B cell (primary cell): Measurements from ENCODE around the gene ANKRD29. TPM values are rescaled to one million over a fixed set of nuclear protein-coding genes. Genes with fewer than 3 reads are reported as not detected.

ENCODE experiments used
- ATAC-seq: fragments of 200-7000 bp; cut with Tn5 transposase; one replicate; pipeline ENCODE4 v1.10.0; 2021; ENCODE audit warnings: low read depth, mild to moderate bottlenecking, moderate number of reproducible peaks, moderate library complexity
- CTCF ChIA-PET: fragments of 350-600 bp; sonication (Branson Sonifier 250); formaldehyde crosslinking; loops from one replicate; lab custom pipeline; 2021; ENCODE audit warnings: antibody characterized with exemption, inconsistent platforms; lab: Charles Lee
- POLR2A ChIA-PET: fragments of 350-600 bp; sonication (Branson Sonifier 250); formaldehyde crosslinking; loops from one replicate; lab custom pipeline; 2021; ENCODE audit warnings: antibody characterized with exemption; lab: Charles Lee
- DNase-seq: peaks from one replicate; pipeline ENCODE4 v3.0.0; 2013
- H2AFZ ChIP-seq: 2 replicates; pipeline ENCODE4 v1.6.1; 2012; ENCODE audit warnings: mild to moderate bottlenecking, low read depth, low read length; ENCODE audit not compliant: insufficient read depth, poor library complexity, severe bottlenecking
- H3K27ac ChIP-seq, 2 donors: 1 replicate in 1 of 2; 2 replicates in 1 of 2; pipeline ENCODE4 v1.5.1; 2012 to 2013; ENCODE audit warnings: low read length in 2 of 2, mild to moderate bottlenecking in 2 of 2, moderate library complexity in 1 of 2
- H3K27me3 ChIP-seq, 4 experiments: fragments of 200-600 bp in 1 of 4; sonication (generic) in 1 of 4; replicated peaks in 1 of 4; 1 replicate in 2 of 4; 2 replicates in 2 of 4; pipeline versions ENCODE4 v1.6.1 to v1.7.0; 2013 to 2016; ENCODE audit warnings: low read length in 3 of 4, mild to moderate bottlenecking in 2 of 4, mixed read lengths in 1 of 4, moderate library complexity in 1 of 4; ENCODE audit not compliant: insufficient read depth in 4 of 4, control insufficient read depth in 3 of 4; ENCODE audit errors: control extremely low read depth in 1 of 4
- H3K36me3 ChIP-seq, 2 experiments: replicated peaks in 1 of 2; 1 replicate in 1 of 2; 2 replicates in 1 of 2; pipeline versions ENCODE4 v1.6.1 to v1.7.1; 2013; ENCODE audit warnings: low read length in 1 of 2; ENCODE audit not compliant: insufficient read depth in 2 of 2, control insufficient read depth in 1 of 2; ENCODE audit errors: control extremely low read depth in 1 of 2, extremely low read depth in 1 of 2
- H3K4me1 ChIP-seq, 2 donors: fragments of 200-600 bp in 1 of 2; sonication (generic) in 1 of 2; 1 replicate in 1 of 2; 2 replicates in 1 of 2; pipeline versions ENCODE4 v1.5.1 to v1.6.1; 2013 to 2017; ENCODE audit warnings: low read length in 2 of 2; ENCODE audit not compliant: control insufficient read depth in 2 of 2, insufficient read depth in 2 of 2
- H3K4me2 ChIP-seq: replicated peaks from 2 replicates; pipeline ENCODE3; 2012; ENCODE audit warnings: mild to moderate bottlenecking, low read depth, low read length; ENCODE audit not compliant: poor library complexity, severe bottlenecking
- H3K4me3 ChIP-seq, 5 experiments: fragments of 200-600 bp in 1 of 5; sonication (generic) in 1 of 5; 1 replicate in 3 of 5; 2 replicates in 2 of 5; pipeline versions ENCODE4 v1.5.1 to v1.7.0; 2011 to 2016; ENCODE audit warnings: low read length in 4 of 5, mild to moderate bottlenecking in 4 of 5, low read depth in 2 of 5, control low read depth in 1 of 5, moderate library complexity in 1 of 5; ENCODE audit not compliant: insufficient read depth in 1 of 5; ENCODE audit errors: control extremely low read depth in 1 of 5, extremely low read depth in 1 of 5
- H3K79me2 ChIP-seq: fragments of 200-600 bp; sonication (generic); one replicate; pipeline ENCODE4 v1.6.0; 2016; ENCODE audit warnings: low read length; ENCODE audit not compliant: control insufficient read depth, insufficient read depth
- H3K9ac ChIP-seq: fragments of 200-600 bp; sonication (generic); 2 replicates; pipeline ENCODE4 v1.6.1; 2017; ENCODE audit warnings: mild to moderate bottlenecking, low read length, moderate library complexity
- H3K9me3 ChIP-seq, 3 donors: one replicate each; pipeline versions ENCODE4 v1.6.1 to v1.7.1; 2013; ENCODE audit warnings: low read length in 2 of 3; ENCODE audit not compliant: control insufficient read depth in 2 of 3, insufficient read depth in 1 of 3; ENCODE audit errors: control extremely low read depth in 1 of 3
- H4K20me1 ChIP-seq: 2 replicates; pipeline ENCODE4 v1.6.0; 2012; ENCODE audit warnings: mild to moderate bottlenecking, low read length; ENCODE audit not compliant: insufficient read depth, control insufficient read depth, poor library complexity, severe bottlenecking
- H3K27ac Mint-ChIP-seq: one replicate; pipeline ENCODE4 v1.8.0; 2021; ENCODE audit warnings: mixed read lengths
- H3K27me3 Mint-ChIP-seq: one replicate; pipeline ENCODE4 v1.8.0; 2021; ENCODE audit warnings: mixed read lengths
- H3K4me1 Mint-ChIP-seq: one replicate; pipeline ENCODE4 v1.8.0; 2021; ENCODE audit warnings: mixed read lengths
- H3K4me3 Mint-ChIP-seq: one replicate; pipeline ENCODE4 v1.8.0; 2021; ENCODE audit warnings: mixed read lengths
- H3K9me3 Mint-ChIP-seq: one replicate; pipeline ENCODE4 v1.8.0; 2022; ENCODE audit warnings: mixed read lengths; ENCODE audit not compliant: insufficient read depth
- CTCF ChIP-seq: fragments of 200-600 bp; IDR thresholded peaks from one replicate; pipeline ENCODE4 v1.8.0; 2022; ENCODE audit warnings: antibody characterized with exemption, mild to moderate bottlenecking
- EZH2 ChIP-seq: IDR thresholded peaks from 2 replicates; pipeline ENCODE4 v1.6.1; 2012; ENCODE audit warnings: borderline replicate concordance, low read depth, mild to moderate bottlenecking, moderate library complexity, low read length; ENCODE audit not compliant: insufficient read depth, poor library complexity, severe bottlenecking
- WGBS: methylation state at CpG from one replicate; pipeline ENCODE4 v1.1.5; 2013; ENCODE audit warnings: missing lambda C conversion rate; ENCODE audit not compliant: insufficient coverage; 5-methylcytosine and 5-hydroxymethylcytosine counted together
- intact Hi-C: fragments of 100-400 bp; cut with micrococcal nuclease; formaldehyde crosslinking; loops from one replicate; pipeline ENCODE4 v1.10.0; 2022
- polyA plus RNA-seq: library from polyadenylated mRNA; depleted of rRNA; stranded (reverse); fragments of >200 nt; gene quantifications from 2 replicates; pipeline ENCODE4 v1.2.3, GENCODE V29; 2012
- total RNA-seq, 2 donors: library from RNA; stranded (reverse); fragments of 120-200 nt in 1 of 2; gene quantifications; 1 replicate in 1 of 2; 2 replicates in 1 of 2; pipeline versions ENCODE4 v1.2.3 to v1.2.4, GENCODE V29; 2013 to 2022

Gene ANKRD29
- total and polyA plus RNA-seq, 2 donors (not counting 1 experiment from before 2014, with no cell fraction given), result not detected

- H3K9me3 ChIP-seq, result no peaks in the 10 kb centered on the region
- H2AFZ ChIP-seq, result no peak overlapping the region
- ChIA-PET POLR2A (no interaction called here), CTCF (no interaction called here)
- no peaks in the 10 kb centered on the region for H3K4me1 Mint-ChIP-seq
- H3K79me2 ChIP-seq, result no peaks in the 10 kb centered on the region
- TF ChIP-seq EZH2 (no peak), CTCF (no peak)
- H3K27me3 ChIP-seq, result peaks cover 0 to 15% (median 3%) of the 10 kb centered on the region in 4 experiments
- H3K4me3 Mint-ChIP-seq, result no peak overlapping the region
- no peak overlapping the region for H3K9ac ChIP-seq
- ATAC-seq (no peak), DNase-seq (no peak)
- no peaks in the 10 kb centered on the region for H3K4me1 ChIP-seq
- intact Hi-C loops, result no loop called here
- H3K9me3 Mint-ChIP-seq, result no peaks in the 10 kb centered on the region
- H3K4me3 ChIP-seq, result no peak overlapping the region
- H3K27ac ChIP-seq, result no peak overlapping the region
- H3K4me2 ChIP-seq, result no peak overlapping the region
- H3K36me3 ChIP-seq, result no peaks in the 10 kb centered on the region
- no peaks in the 10 kb centered on the region for H4K20me1 ChIP-seq
- H3K27me3 Mint-ChIP-seq, result peaks cover 32% of the 10 kb centered on the region
- no peak overlapping the region for H3K27ac Mint-ChIP-seq
Observed at GRCh38 chr18:23675236-23675635, 12.5 kb upstream of the ANKRD29 start.

- Histone ChIP-seq H4K20me1 (no peaks in the 10 kb centered on the region), H3K27me3 (peaks cover 0 to 7% (median 3%) of the 10 kb centered on the region in 4 experiments), H3K4me3 (no peak overlapping the region), H2AFZ (no peak overlapping the region), H3K9me3 (no peaks in the 10 kb centered on the region), H3K4me1 (no peaks in the 10 kb centered on the region), H3K27ac (no peak overlapping the region), H3K9ac (no peak overlapping the region), H3K79me2 (no peaks in the 10 kb centered on the region), H3K4me2 (no peak overlapping the region), H3K36me3 (no peaks in the 10 kb centered on the region)
- no peak for TF ChIP-seq CTCF
- TF ChIP-seq EZH2, result no peak
- DNase-seq (no peak), ATAC-seq (no peak)
- no peak overlapping the region for H3K27ac Mint-ChIP-seq
- ChIA-PET CTCF (no interaction called here), POLR2A (no interaction called here)
- no peak overlapping the region for H3K4me3 Mint-ChIP-seq
- H3K9me3 Mint-ChIP-seq, result no peaks in the 10 kb centered on the region
- WGBS, result no CpG with 5 or more reads among the region's 1 CpG
- peaks cover 31% of the 10 kb centered on the region for H3K27me3 Mint-ChIP-seq
- no peaks in the 10 kb centered on the region for H3K4me1 Mint-ChIP-seq
- intact Hi-C loops, result no loop called here
Observed at GRCh38 chr18:23673725-23674124, 11.0 kb upstream of the ANKRD29 start.
